NCI-H1417 treated with DMSO at 0.1 percent for 48 hours (cell line): Measurements from ENCODE around the gene SLC4A2.

Experiments used
- DNase-seq: peaks from one replicate; lab custom pipeline; 2025; lab: John Stamatoyannopoulos, UW

SLC4A2 gene

DNA sequence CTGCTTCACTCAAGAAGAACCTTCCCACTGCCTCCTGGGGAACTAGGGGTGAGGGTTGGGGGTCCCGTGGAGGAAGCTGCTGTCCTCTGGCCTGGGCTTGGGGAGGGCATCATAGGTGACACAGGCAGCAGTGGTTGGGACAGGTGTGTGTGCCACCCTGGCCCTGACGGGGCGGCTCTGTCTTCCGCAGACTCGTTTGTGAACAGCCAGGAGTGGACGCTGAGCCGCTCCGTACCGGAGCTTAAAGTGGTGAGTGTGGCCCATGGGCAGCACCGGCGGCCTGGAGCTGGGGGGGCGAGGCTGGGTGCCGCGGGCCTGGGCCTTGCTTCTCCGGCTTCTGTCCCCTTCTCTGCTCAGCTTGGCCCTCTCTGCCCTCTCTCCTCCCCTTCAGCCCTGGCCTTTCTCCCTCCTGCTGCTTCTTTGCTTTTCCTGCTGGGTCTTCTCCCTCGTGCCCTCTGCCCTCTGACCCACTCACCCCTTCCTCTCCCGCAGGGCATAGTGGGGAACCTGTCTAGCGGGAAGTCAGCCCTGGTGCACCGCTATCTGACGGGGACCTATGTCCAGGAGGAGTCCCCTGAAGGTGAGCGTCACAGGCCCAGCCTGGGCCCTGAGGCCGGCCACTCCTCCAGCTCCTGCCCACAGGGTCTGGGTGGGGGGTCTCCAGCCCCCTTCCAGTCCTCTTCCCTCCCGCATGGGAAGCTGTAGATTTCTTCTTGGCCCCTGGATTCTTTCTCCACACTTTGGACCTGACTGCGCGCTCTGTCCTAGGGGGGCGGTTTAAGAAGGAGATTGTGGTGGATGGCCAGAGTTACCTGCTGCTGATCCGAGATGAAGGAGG is 57.4 kb downstream of the SLC4A2 start:
- DNase-seq, result no peak

DNA sequence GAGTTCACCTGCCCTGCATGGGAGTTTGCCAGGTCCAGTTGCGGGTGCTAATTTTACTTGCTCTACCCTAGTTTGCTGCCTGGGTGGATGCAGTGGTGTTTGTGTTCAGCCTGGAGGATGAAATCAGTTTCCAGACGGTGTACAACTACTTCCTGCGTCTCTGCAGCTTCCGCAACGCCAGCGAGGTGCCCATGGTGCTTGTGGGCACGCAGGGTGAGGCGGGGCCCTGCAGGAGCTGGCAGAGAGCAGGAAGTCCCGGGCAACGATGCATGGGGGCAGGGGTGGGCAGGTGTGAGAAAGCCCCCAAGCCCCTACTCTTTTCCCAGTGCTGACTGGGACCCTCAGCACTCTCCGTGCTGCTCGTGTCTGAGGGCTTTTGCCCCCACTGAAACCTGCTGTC is 58.2 kb downstream of the SLC4A2 start:
- DNase-seq, result no peak

DNA sequence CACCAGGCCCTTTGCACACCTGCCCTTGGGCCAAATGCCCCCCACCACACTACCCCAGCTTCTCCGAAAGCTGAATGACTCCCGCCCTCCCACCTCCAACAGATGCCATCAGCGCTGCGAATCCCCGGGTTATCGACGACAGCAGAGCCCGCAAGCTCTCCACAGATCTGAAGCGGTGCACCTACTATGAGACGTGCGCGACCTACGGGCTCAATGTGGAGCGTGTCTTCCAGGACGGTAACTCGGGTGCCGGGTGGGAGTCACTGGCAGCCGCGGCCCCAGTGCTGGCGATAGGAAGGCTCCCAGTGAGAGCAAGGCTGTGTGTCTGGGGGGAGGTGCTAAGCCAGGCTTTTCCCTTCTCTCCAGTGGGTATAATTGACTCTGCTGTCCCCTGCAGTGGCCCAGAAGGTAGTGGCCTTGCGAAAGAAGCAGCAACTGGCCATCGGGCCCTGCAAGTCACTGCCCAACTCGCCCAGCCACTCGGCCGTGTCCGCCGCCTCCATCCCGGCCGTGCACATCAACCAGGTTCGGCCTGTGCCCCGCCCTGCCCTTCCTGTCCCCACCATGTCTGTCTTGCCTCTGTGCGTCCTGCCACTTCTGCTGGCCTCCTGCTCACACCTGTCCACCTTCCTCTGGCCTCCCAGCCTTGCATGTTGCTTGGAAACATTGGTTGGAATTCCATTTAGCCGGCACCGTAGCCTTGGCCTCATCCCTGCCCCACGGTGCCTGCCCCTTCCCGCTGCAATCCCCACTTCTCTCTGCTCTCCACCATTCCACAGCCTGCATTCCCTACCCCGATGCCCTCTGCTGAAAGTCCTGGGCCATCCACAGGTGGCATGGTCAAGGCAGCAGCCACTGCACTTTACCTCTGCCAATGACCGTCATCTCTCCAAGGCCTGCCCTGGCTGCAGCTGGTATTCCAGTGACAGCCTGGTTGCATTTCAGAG is 59.0 kb downstream of the SLC4A2 start:
- no peak for DNase-seq

DNA sequence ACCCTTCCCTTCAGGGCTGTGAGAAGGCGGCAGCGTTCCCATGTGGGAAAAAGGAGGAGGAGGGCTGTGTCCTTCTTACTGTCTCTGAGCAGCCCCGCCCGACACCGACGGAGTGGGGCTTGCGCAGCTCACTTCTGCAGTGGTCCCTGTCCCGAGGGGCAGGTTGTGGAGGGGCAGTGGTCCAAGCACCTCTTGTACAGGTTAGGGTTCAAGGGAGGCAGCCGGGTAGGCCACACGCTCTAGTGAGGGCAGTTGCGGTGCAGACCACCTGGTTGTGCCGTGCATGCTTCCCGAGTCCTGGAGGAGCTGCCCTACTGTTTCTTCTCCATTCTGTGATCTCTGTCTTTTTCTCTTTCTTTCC is 59.6 kb downstream of the SLC4A2 start:
- no peak for DNase-seq

DNA sequence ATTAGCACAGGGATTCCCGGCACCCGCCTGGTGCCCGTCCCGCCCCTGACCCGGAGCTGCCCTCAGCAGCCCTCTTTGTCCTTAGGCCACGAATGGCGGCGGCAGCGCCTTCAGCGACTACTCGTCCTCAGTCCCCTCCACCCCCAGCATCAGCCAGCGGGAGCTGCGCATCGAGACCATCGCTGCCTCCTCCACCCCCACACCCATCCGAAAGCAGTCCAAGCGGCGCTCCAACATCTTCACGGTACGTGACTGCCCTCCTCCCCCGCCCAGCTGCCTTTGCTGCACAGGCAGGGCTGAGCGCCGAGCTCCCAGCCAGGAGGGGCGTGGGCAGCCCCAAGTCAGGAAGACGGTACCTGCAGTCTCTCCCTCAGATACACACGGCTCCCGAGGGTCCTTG is 60.5 kb downstream of the SLC4A2 start:
- DNase-seq, result no peak

DNA sequence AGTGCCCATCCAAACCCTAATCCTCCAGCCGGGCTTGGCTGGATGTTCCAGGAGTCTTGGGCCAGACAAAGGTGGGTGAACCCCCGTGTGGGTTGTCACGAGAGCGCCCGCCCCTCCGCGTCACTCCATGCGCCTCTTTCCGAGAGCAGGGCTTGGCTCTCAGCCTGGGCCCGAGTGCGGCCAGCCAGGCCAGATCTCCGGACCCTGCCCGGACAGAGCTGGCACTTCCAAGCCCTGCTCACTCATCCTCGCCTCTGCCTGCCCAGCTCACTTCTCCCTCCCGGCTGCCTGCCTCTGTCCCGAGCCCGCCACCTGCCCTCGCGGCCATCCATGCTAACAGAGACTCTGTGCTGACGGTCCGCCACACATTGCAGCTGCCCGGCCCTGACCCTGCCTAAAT is 61.5 kb downstream of the SLC4A2 start:
- DNase-seq, result no peak

DNA sequence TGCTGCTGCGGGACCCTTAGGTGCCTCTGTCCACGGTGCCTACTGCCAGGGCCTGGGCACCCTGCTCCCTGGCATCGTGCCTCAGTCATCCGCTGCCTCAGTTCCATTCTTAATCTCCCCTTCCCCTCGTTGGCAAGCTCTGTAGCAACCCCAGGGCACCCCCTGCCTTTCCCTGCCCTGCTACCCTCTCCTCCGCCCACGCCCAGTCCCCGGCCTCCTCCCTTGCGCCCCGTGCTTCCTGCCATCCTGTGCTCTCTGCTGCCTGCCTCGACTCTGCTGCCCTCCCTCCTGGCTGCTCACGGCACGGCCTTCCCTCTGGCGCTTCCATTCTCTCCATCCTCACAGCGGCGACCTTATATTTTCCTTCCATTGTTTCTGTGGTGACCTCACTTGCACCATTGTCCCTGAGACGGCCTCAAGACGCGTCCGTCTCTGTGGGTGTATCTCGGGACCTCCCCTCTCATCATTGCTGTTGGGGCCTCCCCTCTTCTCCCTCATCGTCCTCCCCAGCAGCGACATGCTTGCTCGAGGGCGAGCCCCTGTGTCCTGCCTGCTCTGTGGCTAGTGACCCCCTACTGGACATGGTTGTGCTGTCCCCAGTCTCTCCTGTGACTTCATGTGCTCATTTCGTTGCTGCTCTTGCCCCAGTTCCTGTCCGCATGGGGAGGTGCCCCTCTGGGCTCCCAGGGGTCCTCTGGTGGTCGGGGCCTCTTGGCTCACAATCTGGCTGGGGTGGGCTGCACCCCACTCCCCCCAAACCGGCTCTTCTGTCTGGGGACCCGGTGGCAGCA is 62.2 kb downstream of the SLC4A2 start:
- no peak for DNase-seq

DNA sequence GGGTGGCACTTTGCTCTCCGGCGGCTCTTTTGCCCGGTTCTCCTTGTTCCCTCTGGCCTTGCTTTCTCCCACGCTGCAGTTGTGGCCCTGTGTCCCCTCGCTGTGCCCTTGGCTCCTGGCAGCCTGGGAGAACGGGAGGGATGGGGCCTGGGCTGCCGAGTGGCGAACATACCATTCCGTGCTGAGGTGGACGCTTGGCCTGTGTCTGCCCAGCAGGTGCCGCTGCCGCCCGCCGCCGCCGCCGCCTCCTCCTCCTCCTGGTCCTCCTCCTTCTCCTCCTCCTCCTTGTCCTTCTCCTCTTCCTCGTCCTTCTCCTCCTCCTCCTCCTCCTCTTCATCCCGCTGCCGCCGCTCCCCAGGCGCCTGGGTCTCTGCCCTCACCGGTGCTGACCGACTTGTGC is 62.9 kb downstream of the SLC4A2 start:
- no peak for DNase-seq

DNA sequence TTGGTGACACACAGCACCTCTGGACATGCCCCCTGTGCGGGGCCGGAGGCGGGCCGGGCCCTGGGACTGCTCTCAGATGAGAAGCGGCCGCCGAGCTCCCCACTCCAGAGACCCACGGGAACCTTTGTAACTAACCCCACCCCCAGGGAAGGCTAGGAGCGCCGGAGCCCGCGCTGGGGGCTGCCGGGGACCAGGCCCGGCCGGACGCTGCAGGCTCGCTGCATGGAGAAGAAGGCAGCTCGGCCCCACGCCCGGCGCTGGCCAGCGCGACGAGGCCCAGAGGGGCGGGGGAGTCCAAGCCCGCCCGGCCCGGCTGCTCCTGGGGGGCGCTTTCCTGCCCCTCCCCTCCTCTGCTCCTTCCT is 63.4 kb downstream of the SLC4A2 start:
- DNase-seq, result no peak

DNA sequence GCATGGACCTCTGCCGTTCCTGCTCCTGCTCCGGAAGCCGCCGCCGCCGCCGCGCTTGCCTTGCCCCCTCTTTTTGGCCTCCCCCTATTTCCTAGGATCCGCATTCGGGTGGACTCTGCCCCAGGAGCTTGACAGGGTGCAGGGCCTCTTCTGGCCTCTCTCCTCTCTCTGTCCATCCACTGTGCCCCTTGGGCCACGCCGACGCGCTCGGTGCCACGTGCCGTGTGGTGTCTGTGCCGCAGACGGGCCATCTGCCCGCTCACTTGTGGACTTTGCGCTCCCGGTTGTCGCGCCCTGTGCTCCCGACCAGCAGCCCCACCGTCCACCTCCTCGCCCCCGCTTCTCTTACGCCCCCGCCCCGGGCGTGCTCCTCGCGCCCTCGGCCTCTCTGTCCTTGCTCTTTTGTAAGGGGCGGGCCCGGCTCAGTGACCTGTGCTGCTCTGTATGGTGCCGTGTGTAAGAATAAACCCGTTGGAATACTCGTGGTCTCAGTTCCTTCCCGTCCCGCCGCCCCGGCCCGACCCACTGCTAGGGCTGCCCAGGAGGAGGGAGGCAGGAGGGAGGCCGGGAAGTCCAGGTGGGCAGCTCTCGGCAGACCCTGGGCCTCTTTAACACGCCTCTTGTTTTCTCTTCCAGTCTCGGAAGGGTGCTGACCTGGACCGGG is 63.9 kb downstream of the SLC4A2 start:
- no peak for DNase-seq

DNA sequence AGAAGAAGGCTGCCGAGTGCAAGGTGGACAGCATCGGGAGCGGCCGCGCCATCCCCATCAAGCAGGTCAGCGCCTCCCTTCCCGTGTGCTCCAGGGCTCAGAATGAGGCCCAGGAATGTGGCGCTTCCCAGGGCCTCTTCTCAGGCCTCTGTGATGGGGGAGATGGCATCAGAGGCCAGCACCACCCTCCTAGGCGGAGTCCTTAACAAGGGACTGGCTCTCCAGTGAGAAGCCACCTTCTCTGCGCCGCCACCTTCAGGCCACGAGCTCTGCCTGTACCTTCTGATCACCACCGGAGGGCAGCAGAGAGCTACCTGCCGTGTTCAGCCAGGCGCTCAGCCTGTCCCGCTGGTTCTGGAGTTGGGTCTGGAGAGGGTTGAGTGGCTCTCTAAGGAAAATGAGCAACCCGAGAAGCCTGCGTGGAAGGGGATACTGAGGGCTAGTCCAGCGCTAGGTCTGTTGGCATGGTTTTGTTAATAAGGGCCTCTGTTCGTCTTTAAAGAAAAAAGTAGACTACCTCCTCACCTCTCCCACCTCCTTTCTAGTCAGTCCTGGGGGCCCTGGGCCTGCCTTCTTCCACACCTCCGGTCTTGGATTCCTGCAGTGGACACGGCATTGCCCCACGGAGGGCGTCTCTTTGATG is 64.6 kb downstream of the SLC4A2 start:
- no peak for DNase-seq

DNA sequence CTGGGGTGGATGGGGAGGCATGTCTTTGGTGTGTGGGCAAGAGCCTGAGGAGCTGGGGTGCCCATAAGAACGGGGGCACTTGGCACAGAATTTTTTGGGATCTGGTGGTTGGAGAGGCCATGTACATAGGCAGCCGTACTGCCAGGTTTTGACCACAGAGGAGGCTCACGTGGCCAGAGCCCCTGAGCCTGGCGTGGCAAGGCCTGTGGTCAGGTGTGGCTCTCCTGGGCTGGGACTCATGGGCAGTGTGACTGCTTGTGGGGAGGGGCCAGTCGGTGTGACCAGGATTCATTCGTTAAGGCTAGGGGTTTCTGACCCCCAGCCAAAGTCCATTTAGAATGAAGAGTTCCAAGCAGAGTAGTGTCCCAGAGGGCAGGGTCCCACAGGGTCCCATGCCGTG is 65.1 kb downstream of the SLC4A2 start:
- DNase-seq, result no peak

DNA sequence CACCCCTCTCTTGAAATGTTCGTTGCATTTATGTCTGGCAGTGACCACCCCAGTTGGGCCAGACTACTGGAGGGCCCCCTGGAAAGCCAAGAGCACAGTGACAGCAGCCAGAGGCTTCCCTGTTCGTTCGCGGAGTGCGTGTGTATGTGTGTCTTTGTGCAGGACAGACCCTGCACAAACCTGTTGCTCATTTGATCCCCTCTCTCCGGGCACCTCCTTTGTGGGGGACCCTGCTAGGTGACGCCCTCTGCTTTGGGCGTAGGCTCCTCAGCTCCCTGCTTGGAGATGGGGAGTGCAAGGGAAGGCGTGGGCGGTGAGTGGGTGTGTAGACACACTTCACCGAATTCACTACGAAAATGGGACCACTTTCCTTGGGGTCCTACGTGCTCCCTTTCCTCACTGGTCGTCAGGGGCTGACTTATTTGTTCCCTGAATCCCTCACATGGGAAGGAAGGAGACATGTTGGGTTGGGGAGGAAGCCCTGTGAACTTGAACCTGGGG is 65.6 kb downstream of the SLC4A2 start:
- no peak for DNase-seq

DNA sequence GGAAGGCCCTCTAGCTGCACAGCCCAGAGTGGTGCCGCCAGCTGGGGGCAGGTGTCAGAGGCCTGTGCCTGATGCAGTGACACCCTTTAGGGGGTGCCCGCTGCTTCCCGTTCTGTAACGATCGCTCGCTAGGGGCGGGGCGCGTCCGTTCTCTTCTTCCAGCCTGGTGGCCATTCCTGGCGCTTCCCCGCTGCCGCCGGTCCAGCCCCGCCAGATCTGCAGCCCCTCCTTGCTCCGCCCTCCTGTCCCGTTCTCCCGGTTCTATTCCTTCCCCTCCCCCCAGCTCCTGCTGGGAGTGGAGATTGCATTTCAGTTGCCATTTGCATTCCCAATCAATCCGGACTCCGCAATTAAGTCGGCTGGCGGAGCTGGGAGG is 66.1 kb downstream of the SLC4A2 start:
- DNase-seq, result no peak

DNA sequence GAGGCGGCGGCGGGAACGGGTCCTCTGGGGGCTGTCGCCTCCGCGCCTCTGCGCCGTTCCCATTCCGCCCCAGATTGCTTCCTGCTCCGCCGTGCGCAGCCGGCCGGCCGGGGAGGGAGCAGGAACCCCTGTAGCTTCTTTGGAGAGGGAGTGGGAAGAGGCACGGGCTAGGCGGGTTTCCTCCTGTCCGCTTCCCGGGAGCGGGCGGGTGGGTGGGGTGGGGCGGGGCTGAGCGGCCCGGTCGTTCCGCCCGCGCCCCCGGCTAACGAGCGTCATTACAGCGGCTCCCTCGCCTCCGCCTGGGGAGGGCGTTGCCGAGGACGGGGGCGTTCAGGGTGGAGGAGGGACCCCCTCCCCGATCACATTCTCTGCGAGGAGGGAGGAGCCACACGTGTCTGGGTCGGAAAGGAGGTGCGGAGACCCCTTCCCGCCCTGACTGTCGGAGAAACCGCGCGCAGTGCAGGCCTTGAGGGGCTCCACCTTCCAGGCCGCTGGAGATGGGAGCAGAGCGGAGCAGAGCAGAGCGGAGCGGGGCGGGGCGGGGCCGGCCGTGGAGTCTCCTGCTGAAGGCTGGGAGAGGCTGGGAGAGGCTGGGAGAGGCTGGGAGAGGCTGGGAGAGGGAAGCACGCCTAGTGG is 66.6 kb downstream of the SLC4A2 start:
- no peak for DNase-seq
